Measurements from ENCODE around the gene INTS14. TPM values are rescaled to one million over a fixed set of nuclear protein-coding genes. Genes with fewer than 3 reads are reported as not detected.

The INTS14 gene
- total and polyA plus RNA-seq, 7 experiments from 2014 or later: 16.0 to 38.3 (median 35.0) TPM

- H3K9me3 Mint-ChIP-seq: no peaks in the 10 kb centered on the region
- ATAC-seq: no peak
- intact Hi-C loops (cut with micrococcal nuclease): no loop called here
- H3K4me1 Mint-ChIP-seq: peaks cover 33 to 56% (median 50%) of the 10 kb centered on the region in 7 donors
- peaks cover 0 to 14% (median 0%) of the 10 kb centered on the region in 5 donors for H3K36me3 Mint-ChIP-seq
- Histone ChIP-seq H3K4me1 (ENCODE audit: control insufficient read depth in 2 of 2, insufficient read depth in 2 of 2, low read length in 2 of 2) (peaks cover 8 to 13% of the 10 kb centered on the region in 2 donors), H3K27ac (ENCODE audit: low read depth, low read length) (no peak overlapping the region), H3K36me3 (ENCODE audit: control insufficient read depth in 2 of 3, insufficient read depth in 3 of 3, low read length in 3 of 3) (no peaks in the 10 kb centered on the region), H3K9me3 (ENCODE audit: control insufficient read depth in 2 of 3, low read length in 3 of 3) (no peaks in the 10 kb centered on the region), H3K4me3 (ENCODE audit: low read length) (no peak overlapping the region), H3K27me3 (ENCODE audit: control insufficient read depth in 2 of 2, insufficient read depth in 2 of 2, low read length in 2 of 2) (no peaks in the 10 kb centered on the region)
- H3K4me3 Mint-ChIP-seq: peak overlapping the region in 3 of 10 donors; percentile 21 to 45 (median 42)
- no peaks in the 10 kb centered on the region for H3K27me3 Mint-ChIP-seq
- peak overlapping the region in 1 of 9 donors; percentile 48 for H3K27ac Mint-ChIP-seq
- no peak for DNase-seq
- POLR2A ChIA-PET: no interaction called here
- CTCF ChIA-PET: interaction anchor here (0.6 kb wide), 1 partner anchor 214 kb away, joined by 3 read pairs; no protein-coding TSS in a partner anchor
Observed at GRCh38 chr15:65533057-65533756, 77.7 kb downstream of the INTS14 start.

- H3K4me3 ChIP-seq (ENCODE audit: low read length): no peak overlapping the region
- no peaks in the 10 kb centered on the region for H3K36me3 ChIP-seq (ENCODE audit: control insufficient read depth in 2 of 3, insufficient read depth in 3 of 3, low read length in 3 of 3)
- DNase-seq: no peak
- intact Hi-C loops (cut with micrococcal nuclease): no loop called here
- H3K9me3 ChIP-seq (ENCODE audit: control insufficient read depth in 2 of 3, low read length in 3 of 3): no peaks in the 10 kb centered on the region
- peaks cover 8 to 13% of the 10 kb centered on the region in 2 donors for H3K4me1 ChIP-seq (ENCODE audit: control insufficient read depth in 2 of 2, insufficient read depth in 2 of 2, low read length in 2 of 2)
- POLR2A ChIA-PET: no interaction called here
- H3K9me3 Mint-ChIP-seq: no peaks in the 10 kb centered on the region
- peaks cover 29 to 52% (median 45%) of the 10 kb centered on the region in 7 donors for H3K4me1 Mint-ChIP-seq
- peak overlapping the region in 2 of 9 donors; percentile 21 to 48 for H3K27ac Mint-ChIP-seq
- CTCF ChIA-PET: interaction anchor here (0.6 kb wide), 1 partner anchor 214 kb away, joined by 3 read pairs; no protein-coding TSS in a partner anchor
- no peak for ATAC-seq
- no peak overlapping the region for H3K27ac ChIP-seq (ENCODE audit: low read depth, low read length)
- peak overlapping the region in 5 of 10 donors; percentile 20 to 85 (median 33) for H3K4me3 Mint-ChIP-seq
- H3K27me3 ChIP-seq (ENCODE audit: control insufficient read depth in 2 of 2, insufficient read depth in 2 of 2, low read length in 2 of 2): no peaks in the 10 kb centered on the region
- peaks cover 0 to 10% (median 0%) of the 10 kb centered on the region in 5 donors for H3K36me3 Mint-ChIP-seq
- no peaks in the 10 kb centered on the region for H3K27me3 Mint-ChIP-seq
Observed at GRCh38 chr15:65532738-65533051, 78.2 kb downstream of the INTS14 start.

GRCh38 chr15:65530318-65531111 lies 80.4 kb downstream of the INTS14 start, which contains the start of gene HACD3:
HACD3 (plus strand) TSS chr15:65530463; CDS start chr15:65530632, 169 bp downstream.
- ATAC-seq: peak; percentile 97
- Histone ChIP-seq H3K9me3 (ENCODE audit: control insufficient read depth in 2 of 3, low read length in 3 of 3) (no peaks in the 10 kb centered on the region), H3K4me1 (ENCODE audit: control insufficient read depth in 2 of 2, insufficient read depth in 2 of 2, low read length in 2 of 2) (peaks cover 8 to 13% of the 10 kb centered on the region in 2 donors), H3K27me3 (ENCODE audit: control insufficient read depth in 2 of 2, insufficient read depth in 2 of 2, low read length in 2 of 2) (no peaks in the 10 kb centered on the region), H3K36me3 (ENCODE audit: control insufficient read depth in 2 of 3, insufficient read depth in 3 of 3, low read length in 3 of 3) (no peaks in the 10 kb centered on the region), H3K27ac (ENCODE audit: low read depth, low read length) (peak within 1 kb of the TSS; percentile 79), H3K4me3 (ENCODE audit: low read length) (peak within 1 kb of the TSS; percentile 94)
- no peaks in the 10 kb centered on the region for H3K9me3 Mint-ChIP-seq
- peaks cover 23 to 45% (median 40%) of the 10 kb centered on the region in 7 donors for H3K4me1 Mint-ChIP-seq
- peaks cover 0 to 7% (median 0%) of the 10 kb centered on the region in 5 donors for H3K36me3 Mint-ChIP-seq
- intact Hi-C loops (cut with micrococcal nuclease): loop anchor here (1.0 kb wide), 3 partner anchors 13 to 339 kb away; partner anchors contain the start of genes DPP8 (in 2 of the 2), INTS14 (in 1 of the 2) and RAB11A (in 1 of the 2)
- no peaks in the 10 kb centered on the region for H3K27me3 Mint-ChIP-seq
- ChIA-PET CTCF (interaction anchor here (0.8 to 1.4 kb wide), 4 partner anchors 14 to 302 kb away, joined by 3 to 4 read pairs (median 4); no protein-coding TSS in a partner anchor), POLR2A (interaction anchor here (0.6 to 2.6 kb wide), 5 partner anchors 14 to 340 kb away, joined by 3 to 22 read pairs (median 4); partner anchors contain the start of gene DPP8)
- DNase-seq: peak; percentile 83 to 98 (median 89)
- peak within 1 kb of the TSS; percentile 67 to 91 (median 86) for H3K4me3 Mint-ChIP-seq
- peak within 1 kb of the TSS; percentile 78 to 95 (median 85) for H3K27ac Mint-ChIP-seq

GRCh38 chr15:65529762-65530317 lies 81.1 kb downstream of the INTS14 start:
- Histone ChIP-seq H3K36me3 (ENCODE audit: control insufficient read depth in 2 of 3, insufficient read depth in 3 of 3, low read length in 3 of 3) (no peaks in the 10 kb centered on the region), H3K4me1 (ENCODE audit: control insufficient read depth in 2 of 2, insufficient read depth in 2 of 2, low read length in 2 of 2) (peaks cover 8 to 13% of the 10 kb centered on the region in 2 donors), H3K9me3 (ENCODE audit: control insufficient read depth in 2 of 3, low read length in 3 of 3) (no peaks in the 10 kb centered on the region), H3K27ac (ENCODE audit: low read depth, low read length) (peak overlapping the region; percentile 79), H3K4me3 (ENCODE audit: low read length) (peak overlapping the region; percentile 94), H3K27me3 (ENCODE audit: control insufficient read depth in 2 of 2, insufficient read depth in 2 of 2, low read length in 2 of 2) (no peaks in the 10 kb centered on the region)
- POLR2A ChIA-PET: interaction anchor here (0.6 to 2.6 kb wide), 4 partner anchors 13 to 341 kb away, joined by 3 to 22 read pairs (median 5); partner anchors contain the start of gene DPP8
- intact Hi-C loops (cut with micrococcal nuclease): loop anchor here (1.0 kb wide), 3 partner anchors 13 to 339 kb away; partner anchors contain the start of genes DPP8 (in 2 of the 2), INTS14 (in 1 of the 2) and RAB11A (in 1 of the 2)
- Mint-ChIP-seq H3K4me1 (peaks cover 21 to 40% (median 36%) of the 10 kb centered on the region in 7 donors), H3K27ac (peak overlapping the region; percentile 26 to 94 (median 85)), H3K36me3 (peaks cover 0 to 4% (median 0%) of the 10 kb centered on the region in 5 donors), H3K4me3 (peak overlapping the region; percentile 67 to 91 (median 86)), H3K9me3 (no peaks in the 10 kb centered on the region), H3K27me3 (no peaks in the 10 kb centered on the region)
- CTCF ChIA-PET: interaction anchor here (1.1 to 1.4 kb wide), 3 partner anchors 12 to 303 kb away, joined by 3 to 4 read pairs (median 4); no protein-coding TSS in a partner anchor
- DNase-seq (no peak), ATAC-seq (no peak)

Other genes starting within 250 kb of the INTS14 start
- not detected for gene IGDCC3, start 233.1 kb downstream of the INTS14 start, total RNA-seq
- gene IGDCC3, start 233.1 kb downstream of the INTS14 start, polyA plus RNA-seq: not detected
- gene IGDCC4, start 188.2 kb downstream of the INTS14 start, total RNA-seq: under 1 TPM in 4 of 5 experiments, not detected in 1; 0.08 to 0.34 (median 0.14) TPM
- gene IGDCC4, start 188.2 kb downstream of the INTS14 start, polyA plus RNA-seq: under 1 TPM in 1 of 2 donors, not detected in 1; 0.12 TPM
- gene DPP8, start 93.4 kb downstream of the INTS14 start, total RNA-seq: 10 to 100 TPM; 38.4 to 54.6 (median 40.8) TPM
- 10 to 100 TPM; 40.2 to 48.3 TPM for gene DPP8, start 93.4 kb downstream of the INTS14 start, polyA plus RNA-seq
- gene HACD3, start 80.7 kb downstream of the INTS14 start, total RNA-seq: 10 to 100 TPM; 18.3 to 30.0 (median 23.9) TPM
- gene HACD3, start 80.7 kb downstream of the INTS14 start, polyA plus RNA-seq: 10 to 100 TPM; 29.6 to 34.4 TPM
- 1 to 10 TPM; 4.1 to 5.6 (median 5.2) TPM for gene SLC24A1, start 10.8 kb upstream of the INTS14 start, total RNA-seq
- 1 to 10 TPM; 1.9 to 3.6 TPM for gene SLC24A1, start 10.8 kb upstream of the INTS14 start, polyA plus RNA-seq
- gene DENND4A, start 181.2 kb upstream of the INTS14 start, total RNA-seq: 10 to 100 TPM; 40.0 to 67.9 (median 64.6) TPM
- gene DENND4A, start 181.2 kb upstream of the INTS14 start, polyA plus RNA-seq: 10 to 100 TPM; 14.1 to 14.9 TPM

Data from naive thymus-derived CD4-positive, alpha-beta T cell (primary cell).